Umbilical cord (tissue), 2 donors: ENCODE measurements around the gene TEX54. TPM values are rescaled to one million over a fixed set of nuclear protein-coding genes. Genes with fewer than 3 reads are reported as not detected.
A peak's percentile ranks its signal among the peaks of the same experiment; 100 is the strongest.
"Not testable (repeated sequence)": the region's sequence is repeated elsewhere in the genome, so short reads cannot be mapped to it uniquely, and the experiment has no call there.

Experiments used
- DNase-seq: peaks from one replicate; pipeline ENCODE4 v3.0.0-alpha.2; 2015; ENCODE audit warnings: low spot score
- total RNA-seq: library from RNA; depleted of rRNA; stranded (reverse); fragments of >200 nt; gene quantifications from one replicate; pipeline ENCODE4 v1.2.3, GENCODE V29; 2014; ENCODE audit warnings: low replicate concordance; ENCODE audit not compliant: insufficient read depth

TEX54 gene
- total RNA-seq, 1 donor from 2014 or later = not detected

- no peak for DNase-seq
Measured at GRCh38 chr11:62835336-62835735, 2.7 kb upstream of the TEX54 start.

- peak; percentile 99 for DNase-seq
Measured at GRCh38 chr11:62831520-62832335, 913 bp downstream of the TEX54 start, which contains the start of gene STX5. STX5 (minus strand) TSS chr11:62832051; CDS start chr11:62831243, 808 bp downstream.

DNA sequence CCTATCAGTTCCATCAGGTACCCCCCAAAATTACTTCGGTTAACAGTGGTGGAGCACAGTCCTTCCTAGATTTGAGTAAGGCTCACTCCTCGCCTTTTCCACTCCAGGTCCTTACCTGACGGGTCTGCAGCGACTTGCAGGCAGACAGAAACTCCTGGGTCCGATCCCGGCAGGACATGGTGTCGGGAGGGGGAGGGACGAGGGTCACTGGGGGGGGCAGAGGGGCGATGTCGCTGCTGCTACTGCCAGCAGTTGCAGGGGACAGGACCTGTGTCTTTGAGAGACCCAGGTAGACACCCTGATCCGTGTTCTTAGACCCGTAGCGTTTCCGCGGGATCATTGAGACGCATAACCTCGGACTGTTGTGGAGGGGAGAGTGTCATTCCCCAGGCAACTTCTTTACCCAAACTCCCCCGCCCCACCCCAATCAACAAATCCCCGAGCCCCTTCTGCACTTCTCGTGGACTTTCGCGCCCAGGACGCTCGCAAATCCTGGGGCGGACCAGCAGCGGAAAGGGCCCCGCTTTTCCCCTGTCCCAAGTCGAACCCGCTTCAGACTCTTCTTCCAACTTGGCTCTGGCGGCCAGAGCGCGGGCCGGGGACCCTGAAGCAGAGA is 1.6 kb downstream of the TEX54 start:
- no peak for DNase-seq

DNA sequence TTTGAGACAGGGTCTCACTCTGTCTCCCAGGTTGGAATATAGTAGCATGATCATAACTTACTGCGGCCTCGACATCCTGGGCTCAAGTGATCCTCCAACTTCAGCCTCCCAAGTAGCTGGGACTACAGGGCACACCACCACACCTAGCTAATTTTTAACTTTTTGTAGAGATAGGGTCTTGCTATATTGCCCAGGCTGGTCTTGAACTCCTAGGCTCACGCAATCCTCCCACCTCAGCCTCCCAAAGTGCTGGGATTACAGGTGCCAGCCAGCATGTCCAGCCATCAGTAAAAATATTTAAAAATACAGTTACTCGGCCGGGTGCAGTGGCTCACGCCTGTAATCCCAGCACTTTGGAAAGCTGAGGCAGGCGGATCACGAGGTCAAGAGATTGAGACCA is 4.5 kb downstream of the TEX54 start:
- not testable (repeated sequence) for DNase-seq

DNA sequence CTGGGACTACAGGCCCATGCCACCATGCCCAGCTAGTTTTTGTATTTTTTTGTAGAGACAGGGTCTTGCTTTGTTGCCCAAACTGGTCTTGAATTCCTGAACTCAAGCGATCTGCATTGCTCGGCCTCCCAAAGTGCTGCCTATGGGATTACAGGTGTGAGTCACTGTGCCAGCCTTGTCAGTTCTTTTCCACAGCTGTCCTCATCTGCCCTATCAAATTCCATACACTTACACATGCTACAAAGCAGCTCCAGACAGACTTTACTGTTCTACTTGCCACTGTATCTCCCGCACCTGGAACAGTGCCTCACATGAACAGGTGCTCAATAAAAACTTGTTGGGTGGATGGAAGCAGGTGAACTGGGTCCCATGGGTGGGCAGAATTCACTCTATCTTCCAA is 9.0 kb downstream of the TEX54 start:
- no peak for DNase-seq

DNA sequence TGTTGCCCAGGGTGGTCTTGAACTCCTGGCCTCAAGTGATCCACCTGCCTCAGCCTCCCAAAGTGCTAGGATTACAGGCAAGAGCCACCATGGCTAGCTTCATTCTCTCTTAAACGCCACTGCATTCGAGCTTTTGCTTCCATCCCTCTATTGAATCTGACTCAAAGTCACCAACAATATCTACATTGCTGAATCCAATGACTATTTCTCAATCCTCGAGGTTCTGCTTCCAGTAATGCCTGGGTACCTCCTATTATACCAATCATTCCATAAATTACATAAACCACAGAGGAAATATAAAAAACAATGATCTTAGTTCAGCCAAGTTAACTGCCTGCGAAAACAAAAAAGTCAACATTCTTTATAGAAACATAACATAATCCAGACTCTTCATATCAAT is 15.5 kb downstream of the TEX54 start:
- DNase-seq = no peak

DNA sequence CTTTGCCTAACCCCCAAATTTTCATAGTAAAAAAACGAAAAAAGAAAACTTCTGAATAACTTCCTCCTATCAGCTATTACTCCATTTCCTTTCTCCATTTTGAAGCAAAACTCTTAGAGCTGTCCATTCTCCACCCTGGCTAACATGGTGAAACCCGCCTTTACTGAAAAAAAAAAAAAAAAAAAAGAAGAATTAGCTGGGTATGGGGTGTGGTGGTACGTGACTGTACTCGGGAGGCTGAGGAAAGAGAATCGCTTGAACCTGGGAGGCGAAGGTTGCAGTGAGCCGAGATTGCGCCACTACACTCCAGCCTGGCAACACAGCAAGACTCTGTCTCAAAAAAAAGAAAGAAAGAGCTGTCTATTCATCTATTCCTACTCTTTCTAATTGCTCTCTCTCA is 16.1 kb downstream of the TEX54 start:
- no peak for DNase-seq

DNA sequence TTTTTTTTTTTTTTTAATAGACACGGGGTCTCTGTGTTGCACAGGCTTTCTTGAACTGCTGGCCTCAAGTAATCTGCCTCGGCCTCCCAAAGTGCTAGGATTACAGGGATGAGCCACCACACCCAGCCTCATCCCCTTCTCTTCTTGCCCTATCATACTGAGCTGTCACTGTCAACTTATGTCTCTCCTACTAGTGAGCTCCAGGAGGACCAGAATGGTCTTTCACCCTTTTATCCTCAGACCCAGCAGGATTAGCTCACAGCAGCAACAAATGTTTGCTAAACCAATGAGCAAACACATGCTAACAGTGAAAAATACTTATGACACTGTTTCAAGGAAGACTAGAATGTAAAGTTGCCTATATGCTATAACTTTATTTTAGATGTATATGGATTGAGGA is 21.0 kb downstream of the TEX54 start:
- no peak for DNase-seq

DNA sequence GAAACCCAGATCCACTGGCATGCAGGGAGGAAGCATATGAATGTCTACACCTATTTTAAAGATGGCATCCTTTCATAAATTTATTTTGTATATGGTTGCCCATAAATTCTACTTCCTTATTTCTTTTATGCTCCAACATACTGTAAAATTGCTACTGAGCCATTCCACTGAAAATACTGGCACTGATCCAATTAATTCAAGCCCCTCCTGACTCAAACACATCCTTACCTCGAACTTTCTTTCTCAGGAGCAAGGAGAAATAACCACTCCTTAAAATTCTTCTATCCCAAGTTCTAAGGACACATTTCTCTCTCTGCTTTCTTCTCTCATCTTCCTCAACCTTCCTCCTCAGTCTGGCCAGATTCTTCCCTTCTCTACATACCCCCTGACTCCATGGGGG is 21.9 kb downstream of the TEX54 start:
- DNase-seq = no peak

DNA sequence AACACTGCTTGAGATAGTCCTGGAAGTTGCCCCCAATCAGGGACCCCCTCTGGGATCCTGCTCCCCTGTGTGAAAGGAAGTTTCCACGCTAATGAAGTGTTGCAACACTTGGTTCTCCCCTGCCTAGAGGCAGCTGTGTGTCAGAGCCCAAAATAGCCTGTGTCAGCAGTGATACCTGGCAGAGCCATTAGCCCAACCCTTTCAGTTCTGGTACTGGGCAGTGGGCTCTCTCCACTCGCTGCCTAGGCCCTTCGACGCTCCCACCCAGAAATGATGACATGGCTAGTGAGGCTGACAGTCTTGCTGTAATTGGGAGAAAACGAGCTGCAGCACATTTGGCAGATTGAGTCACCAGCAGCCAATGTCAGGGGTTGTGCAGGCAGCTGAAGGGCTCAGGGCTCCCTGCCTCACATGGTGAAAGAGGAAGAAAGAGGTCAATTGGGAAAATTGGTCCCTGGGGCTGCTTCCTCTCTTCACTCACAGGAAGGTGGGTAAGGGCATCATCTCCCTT is 26.0 kb downstream of the TEX54 start:
- peak; percentile 23 for DNase-seq

DNA sequence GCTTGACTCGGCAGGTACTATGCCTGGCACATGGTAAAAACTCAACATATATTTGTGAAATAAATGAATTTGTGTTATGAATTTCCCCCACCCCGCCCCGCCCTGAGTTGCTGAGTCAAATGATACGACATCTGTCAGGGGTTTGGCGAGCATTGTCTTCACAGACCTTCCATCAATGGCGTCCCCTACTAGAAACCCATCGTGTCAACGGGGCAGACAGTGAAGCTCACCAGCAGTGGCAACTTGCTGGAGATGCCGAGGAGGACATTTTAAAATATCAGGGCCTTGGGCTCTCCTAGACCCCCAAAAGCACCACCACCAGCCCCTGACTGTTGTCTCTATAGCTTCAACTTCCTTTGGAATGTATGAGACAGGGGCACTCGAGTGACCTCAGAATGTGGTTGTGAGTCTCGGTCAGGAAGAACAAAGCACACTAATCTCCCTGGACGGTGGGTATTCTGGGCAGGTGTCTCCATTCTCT is 26.6 kb downstream of the TEX54 start:
- DNase-seq = no peak

GRCh38 chr11:62805076-62805892 is 27.4 kb downstream of the TEX54 start, which contains the start of gene NXF1:
NXF1 (minus strand) TSS chr11:62805440; CDS start chr11:62805356, 84 bp downstream.
- peak; percentile 96 for DNase-seq

GRCh38 chr11:62804310-62805075 is 28.1 kb downstream of the TEX54 start:
- DNase-seq = peak; percentile 48

GRCh38 chr11:62801071-62801470 is 31.6 kb downstream of the TEX54 start:
- DNase-seq = no peak

- DNase-seq = no peak
Measured at GRCh38 chr11:62799486-62799885, 33.2 kb downstream of the TEX54 start.

DNA sequence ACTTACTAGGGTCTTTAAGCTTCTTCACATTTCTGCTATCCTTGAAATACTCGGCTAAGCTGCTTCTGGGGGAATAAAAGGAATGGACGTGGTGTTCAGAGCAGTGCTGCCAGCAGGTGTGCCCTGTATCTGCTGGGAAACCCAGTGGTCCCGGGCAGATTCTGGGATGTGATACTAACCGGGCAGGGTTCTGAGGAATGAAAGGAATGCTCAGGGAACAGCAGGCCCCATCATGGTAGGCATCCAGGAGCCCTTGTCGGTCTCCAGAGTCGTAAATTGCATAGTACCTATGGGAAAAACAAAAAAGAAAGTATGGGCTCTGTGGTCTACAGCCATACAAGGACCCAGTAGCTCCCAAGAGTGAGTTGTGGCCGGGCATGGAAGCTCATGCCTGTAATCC is 36.4 kb downstream of the TEX54 start:
- no peak for DNase-seq

GRCh38 chr11:62794201-62794775 is 38.4 kb downstream of the TEX54 start:
- DNase-seq = no peak

DNA sequence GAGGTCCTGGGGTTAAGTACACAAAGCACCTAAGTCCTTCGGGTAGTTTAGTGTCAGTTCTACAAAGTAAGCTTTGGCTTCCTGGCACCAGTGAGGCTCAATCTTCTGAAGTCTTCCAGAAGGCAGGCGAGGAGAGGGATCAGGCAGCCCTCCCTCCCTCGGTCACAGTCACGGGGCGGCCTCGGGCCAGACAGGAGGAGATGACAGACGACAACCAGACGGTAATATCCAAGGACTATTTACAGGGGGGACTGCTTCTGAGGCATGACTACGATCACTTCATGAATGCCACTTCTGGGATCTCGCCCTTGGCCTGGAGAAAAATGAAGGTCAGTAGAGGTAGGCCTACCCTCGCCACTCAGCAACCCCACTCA is 40.5 kb downstream of the TEX54 start:
- DNase-seq = no peak

DNA sequence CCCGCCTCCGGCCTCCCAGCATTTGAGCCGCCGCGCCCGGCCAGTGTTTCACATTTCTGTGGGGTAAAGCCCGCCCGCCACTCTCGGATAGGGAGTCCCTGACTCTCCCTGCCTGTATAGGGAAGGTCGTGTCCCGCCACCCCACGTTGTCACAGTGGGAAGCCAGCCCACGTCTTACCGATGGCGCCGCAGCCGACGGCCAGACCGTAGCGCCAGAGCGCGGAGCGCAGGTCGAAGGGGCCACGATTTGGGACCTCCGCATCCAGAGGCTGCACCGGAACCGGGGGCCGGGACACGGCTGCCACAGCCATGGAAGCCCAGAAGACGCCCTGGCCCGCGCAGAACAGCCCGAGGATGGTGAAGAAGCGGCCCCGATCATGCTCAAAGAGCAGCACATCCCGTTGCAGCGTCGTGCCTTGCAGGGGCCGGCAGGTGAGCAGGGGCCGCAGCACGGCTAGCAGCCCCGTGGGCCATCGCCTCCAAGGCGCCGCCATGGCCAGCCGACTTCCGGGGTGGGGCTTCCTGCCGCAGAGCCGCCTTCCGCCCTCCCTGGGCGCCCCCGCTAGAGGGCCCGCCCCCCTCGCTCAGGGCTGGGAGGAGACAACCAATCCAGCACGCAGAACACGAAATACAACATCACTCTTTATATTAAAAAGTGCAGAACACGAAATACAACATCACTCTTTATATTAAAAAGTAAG is 41.0 kb downstream of the TEX54 start, which contains the start of gene TMEM223:
TMEM223 (minus strand) TSS at position 506 of the 701 bp plus-strand sequence; CDS start at position 494, 12 bp downstream.
- DNase-seq = peak; percentile 94

- DNase-seq = no peak
Measured at GRCh38 chr11:62789576-62789975, 43.1 kb downstream of the TEX54 start.
